Measurements from ENCODE around the gene CRHR2.

- TF ChIP-seq ZNF274 (IDR thresholded peaks at IDR 0.05; ENCODE audit: low read depth, low read length): no peak
- TF ChIP-seq YY1 (IDR thresholded peaks at IDR 0.05; ENCODE audit: insufficient read depth, insufficient read length): no peak
Observed at GRCh38 chr7:30730097-30730496, 47.8 kb upstream of the CRHR2 start.
